T-helper 2 cell (primary cell): ENCODE data around the gene EPC1.

ENCODE experiments used
- DNase-seq, 5 experiments: peaks; one replicate each; pipeline versions ENCODE4 v3.0.0 to v3.0.0-alpha.2; 2012 to 2022

EPC1 gene

GRCh38 chr10:32332299-32332750 is 14.6 kb downstream of the EPC1 start:
- DNase-seq = peak; percentile 30 to 99 (median 66)

GRCh38 chr10:32331606-32332005 is 15.4 kb downstream of the EPC1 start:
- no peak for DNase-seq

GRCh38 chr10:32330214-32330613 is 16.7 kb downstream of the EPC1 start:
- no peak for DNase-seq

GRCh38 chr10:32329061-32329460 is 17.9 kb downstream of the EPC1 start:
- no peak for DNase-seq

- DNase-seq = peak in 1 of 5 experiments; percentile 35
These were observed 18.5 kb downstream of the EPC1 start for GRCh38 chr10:32328499-32328898.

- DNase-seq = no peak
These were observed 19.6 kb downstream of the EPC1 start for GRCh38 chr10:32327364-32327691.

GRCh38 chr10:32326680-32327363 is 20.1 kb downstream of the EPC1 start:
- DNase-seq = no peak

GRCh38 chr10:32326119-32326518 is 20.8 kb downstream of the EPC1 start:
- DNase-seq = no peak

GRCh38 chr10:32323051-32323450 is 23.9 kb downstream of the EPC1 start:
- DNase-seq = no peak

GRCh38 chr10:32321016-32321631 is 25.8 kb downstream of the EPC1 start:
- no peak for DNase-seq

- DNase-seq = peak in 1 of 5 experiments; percentile 62
These were observed 28.5 kb downstream of the EPC1 start for GRCh38 chr10:32318476-32318896.

GRCh38 chr10:32317795-32318357 is 29.1 kb downstream of the EPC1 start:
- DNase-seq = peak in 1 of 5 experiments; percentile 90

GRCh38 chr10:32315424-32315823 is 31.5 kb downstream of the EPC1 start:
- no peak for DNase-seq

GRCh38 chr10:32314588-32314987 is 32.4 kb downstream of the EPC1 start:
- DNase-seq = no peak

- DNase-seq = peak in 1 of 5 experiments; percentile 58
These were observed 38.8 kb downstream of the EPC1 start for GRCh38 chr10:32308027-32308603.

- no peak for DNase-seq
These were observed 39.3 kb downstream of the EPC1 start for GRCh38 chr10:32307609-32308008.

GRCh38 chr10:32299354-32299980 is 47.5 kb downstream of the EPC1 start:
- no peak for DNase-seq

- peak in 1 of 5 experiments; percentile 16 for DNase-seq
These were observed 48.7 kb downstream of the EPC1 start for GRCh38 chr10:32298075-32298812.

- DNase-seq = no peak
These were observed 51.9 kb downstream of the EPC1 start for GRCh38 chr10:32295027-32295426.

GRCh38 chr10:32293581-32293980 is 53.4 kb downstream of the EPC1 start:
- no peak for DNase-seq

- DNase-seq = no peak
These were observed 67.2 kb downstream of the EPC1 start for GRCh38 chr10:32279795-32280194.

- no peak for DNase-seq
These were observed 73.6 kb downstream of the EPC1 start for GRCh38 chr10:32273336-32273735.

- DNase-seq = no peak
These were observed 75.3 kb downstream of the EPC1 start for GRCh38 chr10:32271617-32272016.
